ENCODE measurements around the gene SMPX. TPM values are rescaled to one million over a fixed set of nuclear protein-coding genes. Genes with fewer than 3 reads are reported as not detected.

Gene SMPX
- total RNA-seq, 1 experiment from 2014 or later: 1.4 TPM

- in situ Hi-C loops (cut with HindIII; ENCODE audit: low pct_unique_long_range_greater_than_20kb, low sequenced_read_pairs): no loop called here
Observed at GRCh38 chrX:21674430-21675186, 83.3 kb downstream of the SMPX start.

GRCh38 chrX:21666679-21667078 is 91.2 kb downstream of the SMPX start:
- no peak for DNase-seq (ENCODE audit: low read depth)
- in situ Hi-C loops (cut with HindIII; ENCODE audit: low pct_unique_long_range_greater_than_20kb, low sequenced_read_pairs): no loop called here

More at GRCh38 chrX:21674430-21675186, 83.3 kb downstream of the SMPX start:
- no peak for DNase-seq (ENCODE audit: low read depth)

- in situ Hi-C loops (cut with HindIII; ENCODE audit: low pct_unique_long_range_greater_than_20kb, low sequenced_read_pairs): no loop called here
- DNase-seq (ENCODE audit: low read depth): no peak
Observed at GRCh38 chrX:21666252-21666651, 91.7 kb downstream of the SMPX start.

GRCh38 chrX:21662761-21663160 is 95.2 kb downstream of the SMPX start:
- in situ Hi-C loops (cut with HindIII; ENCODE audit: low pct_unique_long_range_greater_than_20kb, low sequenced_read_pairs): no loop called here
- no peak for DNase-seq (ENCODE audit: low read depth)

GRCh38 chrX:21661316-21661715 is 96.6 kb downstream of the SMPX start:
- DNase-seq (ENCODE audit: low read depth): no peak
- in situ Hi-C loops (cut with HindIII; ENCODE audit: low pct_unique_long_range_greater_than_20kb, low sequenced_read_pairs): no loop called here

GRCh38 chrX:21660156-21660555 is 97.8 kb downstream of the SMPX start:
- no peak for DNase-seq (ENCODE audit: low read depth)
- in situ Hi-C loops (cut with HindIII; ENCODE audit: low pct_unique_long_range_greater_than_20kb, low sequenced_read_pairs): no loop called here

- DNase-seq (ENCODE audit: low read depth): no peak
- in situ Hi-C loops (cut with HindIII; ENCODE audit: low pct_unique_long_range_greater_than_20kb, low sequenced_read_pairs): no loop called here
Observed at GRCh38 chrX:21659320-21659719, 98.6 kb downstream of the SMPX start.

GRCh38 chrX:21658746-21659145 is 99.2 kb downstream of the SMPX start:
- DNase-seq (ENCODE audit: low read depth): no peak
- in situ Hi-C loops (cut with HindIII; ENCODE audit: low pct_unique_long_range_greater_than_20kb, low sequenced_read_pairs): no loop called here

- in situ Hi-C loops (cut with HindIII; ENCODE audit: low pct_unique_long_range_greater_than_20kb, low sequenced_read_pairs): no loop called here
Observed at GRCh38 chrX:21658152-21658737, 99.7 kb downstream of the SMPX start, which contains the start of gene KLHL34. TSS of gene KLHL34 (minus strand) at chrX:21658330. CDS start at chrX:21657788, 542 bp downstream.

GRCh38 chrX:21657318-21658151 is 100.4 kb downstream of the SMPX start:
- no peak for DNase-seq (ENCODE audit: low read depth)
- in situ Hi-C loops (cut with HindIII; ENCODE audit: low pct_unique_long_range_greater_than_20kb, low sequenced_read_pairs): no loop called here

More at GRCh38 chrX:21658152-21658737, 99.7 kb downstream of the SMPX start, which contains the start of gene KLHL34:
- DNase-seq (ENCODE audit: low read depth): no peak

- DNase-seq (ENCODE audit: low read depth): no peak
- in situ Hi-C loops (cut with HindIII; ENCODE audit: low pct_unique_long_range_greater_than_20kb, low sequenced_read_pairs): no loop called here
Observed at GRCh38 chrX:21656587-21657317, 101.2 kb downstream of the SMPX start.

Other genes starting within 250 kb of the SMPX start
- not detected in 2 replicates for gene KLHL34, start 99.8 kb downstream of the SMPX start, total RNA-seq (2014; rRNA removed; shearing (Covaris generic); ENCODE audit: low replicate concordance)
- 6.2 and 6.7 TPM in 2 replicates for gene MBTPS2, start 81.5 kb upstream of the SMPX start, total RNA-seq (2014; rRNA removed; shearing (Covaris generic); ENCODE audit: low replicate concordance)
- gene YY2, start 97.9 kb upstream of the SMPX start, total RNA-seq (2014; rRNA removed; shearing (Covaris generic); ENCODE audit: low replicate concordance): 0.20 TPM in 1 of 2 replicates, not detected in the other
- 486 and 552 TPM in 2 replicates for gene SMS, start 182.6 kb upstream of the SMPX start, total RNA-seq (2014; rRNA removed; shearing (Covaris generic); ENCODE audit: low replicate concordance)